Upper lobe of right lung (tissue), 1 donor: ENCODE measurements around the gene FYN. TPM values are rescaled to one million over a fixed set of nuclear protein-coding genes. Genes with fewer than 3 reads are reported as not detected.
A peak's percentile ranks its signal among the peaks of the same experiment; 100 is the strongest.

Experiments used
- ATAC-seq: fragments of 200-7000 bp; cut with Tn5 transposase; one replicate; pipeline ENCODE4 v1.9.1; 2020; ENCODE audit warnings: mild to moderate bottlenecking, moderate library complexity
- DNase-seq: peaks from one replicate; pipeline ENCODE4 v3.0.0-alpha.2; 2020
- H3K27ac ChIP-seq: fragments of 200-600 bp; one replicate; pipeline ENCODE4 v1.8.0; 2022
- H3K27me3 ChIP-seq: fragments of 200-600 bp; one replicate; pipeline ENCODE4 v1.8.0; 2022; ENCODE audit warnings: mild to moderate bottlenecking
- H3K36me3 ChIP-seq: fragments of 200-600 bp; one replicate; pipeline ENCODE4 v1.8.0; 2022
- H3K4me1 ChIP-seq: fragments of 200-600 bp; one replicate; pipeline ENCODE4 v1.8.0; 2022
- H3K4me3 ChIP-seq: fragments of 200-600 bp; one replicate; pipeline ENCODE4 v1.8.0; 2022; ENCODE audit warnings: mild to moderate bottlenecking
- H3K9me3 ChIP-seq: fragments of 200-600 bp; one replicate; pipeline ENCODE4 v1.8.0; 2022
- intact Hi-C: fragments of 100-400 bp; cut with DNase I; formaldehyde crosslinking; loops from one replicate; pipeline ENCODE4 v1.11.0; 2022
- total RNA-seq: library from RNA; stranded (reverse); fragmentation: NEBNext Ultra II Directional; extraction: Animal tissue kit (Norgen Biotek cat#: 25700); gene quantifications from one replicate; pipeline ENCODE4 v1.2.1, GENCODE V29; 2021
- TF ChIP-seq, protein P1 (sequence below): fragments of 200-600 bp; IDR thresholded peaks from one replicate; pipeline ENCODE4 v1.8.0; 2022; ENCODE audit warnings: antibody characterized with exemption
- donor health status: DM: no; HTN: yes; CAD: no; lungs with severe emphysema.

Gene FYN
- total RNA-seq, 1 donor from 2014 or later: 115 TPM

DNA sequence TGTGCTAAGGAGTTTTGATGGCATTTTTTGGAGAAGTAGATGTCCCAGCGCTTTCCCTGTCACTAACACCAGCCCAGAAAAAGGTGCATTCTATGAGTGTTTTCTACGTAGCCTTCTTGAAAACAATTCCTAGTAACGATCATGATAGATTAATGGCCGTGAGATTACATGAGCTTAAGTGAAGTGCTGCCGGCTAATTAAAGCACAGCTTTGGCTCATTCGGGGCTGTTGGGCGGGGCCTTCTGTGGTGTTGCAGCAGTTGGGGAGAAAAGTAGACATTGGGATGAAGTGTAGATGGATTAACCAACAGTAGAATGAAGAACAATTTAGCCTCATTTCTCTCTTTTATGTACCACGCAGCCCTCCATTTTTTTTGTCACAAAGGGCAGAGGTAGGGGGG lies 246.8 kb downstream of the FYN start:
- intact Hi-C loops: no loop called here
- TF ChIP-seq, protein P1, sequence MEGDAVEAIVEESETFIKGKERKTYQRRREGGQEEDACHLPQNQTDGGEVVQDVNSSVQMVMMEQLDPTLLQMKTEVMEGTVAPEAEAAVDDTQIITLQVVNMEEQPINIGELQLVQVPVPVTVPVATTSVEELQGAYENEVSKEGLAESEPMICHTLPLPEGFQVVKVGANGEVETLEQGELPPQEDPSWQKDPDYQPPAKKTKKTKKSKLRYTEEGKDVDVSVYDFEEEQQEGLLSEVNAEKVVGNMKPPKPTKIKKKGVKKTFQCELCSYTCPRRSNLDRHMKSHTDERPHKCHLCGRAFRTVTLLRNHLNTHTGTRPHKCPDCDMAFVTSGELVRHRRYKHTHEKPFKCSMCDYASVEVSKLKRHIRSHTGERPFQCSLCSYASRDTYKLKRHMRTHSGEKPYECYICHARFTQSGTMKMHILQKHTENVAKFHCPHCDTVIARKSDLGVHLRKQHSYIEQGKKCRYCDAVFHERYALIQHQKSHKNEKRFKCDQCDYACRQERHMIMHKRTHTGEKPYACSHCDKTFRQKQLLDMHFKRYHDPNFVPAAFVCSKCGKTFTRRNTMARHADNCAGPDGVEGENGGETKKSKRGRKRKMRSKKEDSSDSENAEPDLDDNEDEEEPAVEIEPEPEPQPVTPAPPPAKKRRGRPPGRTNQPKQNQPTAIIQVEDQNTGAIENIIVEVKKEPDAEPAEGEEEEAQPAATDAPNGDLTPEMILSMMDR: no peak
- Histone ChIP-seq H3K27me3 (no peaks in the 10 kb centered on the region), H3K36me3 (no peaks in the 10 kb centered on the region), H3K4me1 (peaks cover 16% of the 10 kb centered on the region), H3K9me3 (no peaks in the 10 kb centered on the region), H3K4me3 (no peak overlapping the region), H3K27ac (peak overlapping the region; percentile 3)
- ATAC-seq (no peak), DNase-seq (peak; percentile 17)

DNA sequence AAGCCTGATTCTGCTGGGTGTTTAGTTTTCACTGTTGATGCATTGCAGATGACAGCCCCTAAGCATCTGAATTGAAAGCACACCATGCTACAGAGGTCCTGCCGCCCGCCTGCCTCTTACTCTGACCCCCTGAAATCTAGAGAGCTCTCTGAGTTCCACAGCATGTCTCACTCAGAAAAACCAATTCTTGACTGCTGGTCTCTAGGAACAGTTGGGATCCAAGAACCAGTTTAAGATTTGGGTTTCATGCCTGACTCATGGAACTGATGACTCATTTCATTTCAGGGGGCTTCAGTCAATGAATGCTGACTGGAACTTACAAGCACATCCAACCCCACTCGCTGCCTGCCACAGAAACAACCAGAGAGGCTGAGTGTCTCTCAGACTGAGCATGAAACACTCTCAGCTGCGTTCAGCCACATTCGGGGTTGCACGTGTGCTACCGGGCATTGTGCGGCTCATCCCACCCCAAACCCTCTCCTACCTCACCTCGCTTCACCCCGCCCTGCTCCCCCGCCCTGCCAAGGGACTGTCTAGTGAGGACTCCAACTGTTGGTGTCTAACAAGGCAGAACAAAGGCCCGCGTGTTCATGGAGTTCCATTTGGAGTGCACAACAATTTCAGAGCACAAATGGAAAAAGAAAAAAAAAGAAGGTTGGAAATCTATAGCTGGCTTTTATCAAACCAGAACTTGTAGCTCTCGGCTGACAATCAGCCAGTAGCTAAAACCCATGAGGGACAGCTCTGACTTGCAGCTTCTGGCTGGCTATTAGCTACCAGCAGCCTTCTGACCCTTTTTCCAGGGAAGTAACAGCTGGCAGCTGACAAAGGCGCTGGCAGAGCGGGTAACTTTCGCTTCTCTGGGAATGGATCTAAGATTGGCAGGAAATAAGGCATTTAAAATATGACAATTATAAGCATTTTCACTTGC lies 247.5 kb downstream of the FYN start:
- peak; percentile 41 for DNase-seq
- H3K27me3 ChIP-seq: no peaks in the 10 kb centered on the region
- H3K36me3 ChIP-seq: no peaks in the 10 kb centered on the region
- ATAC-seq: peak; percentile 12
- no peak overlapping the region for H3K4me3 ChIP-seq
- intact Hi-C loops: no loop called here
- TF ChIP-seq, protein P1: no peak
- H3K4me1 ChIP-seq: peaks cover 16% of the 10 kb centered on the region
- no peaks in the 10 kb centered on the region for H3K9me3 ChIP-seq
- peak overlapping the region; percentile 3 for H3K27ac ChIP-seq

DNA sequence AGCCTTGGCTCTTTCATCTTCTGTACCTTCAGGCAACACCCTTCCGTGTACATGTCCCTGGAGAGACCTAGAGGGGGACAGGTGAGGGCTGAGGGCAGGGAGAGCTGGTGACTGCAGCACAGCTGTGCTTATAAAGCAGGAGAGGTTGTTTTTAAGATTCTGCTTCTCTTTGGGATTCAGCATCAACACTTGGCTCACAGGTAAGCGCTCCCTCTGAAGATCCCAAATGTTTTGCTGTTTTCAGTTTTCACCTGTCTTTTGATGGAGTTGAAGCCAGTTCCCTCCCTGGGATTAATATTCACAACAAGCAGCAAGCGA lies 248.2 kb downstream of the FYN start:
- no peak overlapping the region for H3K27ac ChIP-seq
- H3K4me3 ChIP-seq: no peak overlapping the region
- DNase-seq (no peak), ATAC-seq (no peak)
- H3K9me3 ChIP-seq: no peaks in the 10 kb centered on the region
- peaks cover 16% of the 10 kb centered on the region for H3K4me1 ChIP-seq
- H3K27me3 ChIP-seq: no peaks in the 10 kb centered on the region
- H3K36me3 ChIP-seq: no peaks in the 10 kb centered on the region
- intact Hi-C loops: no loop called here
- TF ChIP-seq, protein P1: no peak

DNA sequence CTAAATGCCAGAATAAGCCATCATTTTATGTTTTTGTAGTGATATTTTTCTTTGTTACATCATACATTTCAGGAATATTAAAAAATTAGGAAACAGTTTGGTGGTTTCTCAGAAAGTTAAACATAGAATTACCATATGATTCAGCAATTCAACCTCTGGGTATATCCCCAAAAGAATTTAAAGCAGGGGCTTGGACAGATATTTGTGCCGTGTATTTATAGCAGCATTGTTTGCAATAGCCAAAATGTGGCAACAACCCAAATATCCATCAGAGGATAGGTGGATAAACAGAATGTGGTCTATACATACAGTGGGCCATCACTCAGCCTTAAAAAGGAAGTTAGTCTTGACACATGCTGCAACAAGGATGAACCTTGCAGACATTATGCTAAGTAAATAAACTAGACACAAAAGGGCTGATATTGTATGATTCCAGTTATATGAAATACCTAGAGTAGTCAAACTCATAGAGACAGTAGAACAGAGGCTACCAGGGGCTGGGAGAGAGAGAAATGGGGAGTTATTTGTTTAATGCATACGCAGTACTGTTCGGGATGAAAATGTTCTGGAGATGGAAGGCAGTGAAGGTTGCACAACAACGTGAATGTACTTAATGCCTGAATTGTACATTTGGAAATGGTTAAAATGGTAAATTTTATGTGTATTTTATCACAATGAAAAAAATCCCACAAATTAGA lies 248.7 kb downstream of the FYN start:
- Histone ChIP-seq H3K27ac (no peak overlapping the region), H3K9me3 (no peaks in the 10 kb centered on the region), H3K4me1 (peaks cover 16% of the 10 kb centered on the region), H3K4me3 (no peak overlapping the region), H3K27me3 (no peaks in the 10 kb centered on the region), H3K36me3 (no peaks in the 10 kb centered on the region)
- DNase-seq (no peak), ATAC-seq (no peak)
- intact Hi-C loops: no loop called here
- TF ChIP-seq, protein P1: no peak

DNA sequence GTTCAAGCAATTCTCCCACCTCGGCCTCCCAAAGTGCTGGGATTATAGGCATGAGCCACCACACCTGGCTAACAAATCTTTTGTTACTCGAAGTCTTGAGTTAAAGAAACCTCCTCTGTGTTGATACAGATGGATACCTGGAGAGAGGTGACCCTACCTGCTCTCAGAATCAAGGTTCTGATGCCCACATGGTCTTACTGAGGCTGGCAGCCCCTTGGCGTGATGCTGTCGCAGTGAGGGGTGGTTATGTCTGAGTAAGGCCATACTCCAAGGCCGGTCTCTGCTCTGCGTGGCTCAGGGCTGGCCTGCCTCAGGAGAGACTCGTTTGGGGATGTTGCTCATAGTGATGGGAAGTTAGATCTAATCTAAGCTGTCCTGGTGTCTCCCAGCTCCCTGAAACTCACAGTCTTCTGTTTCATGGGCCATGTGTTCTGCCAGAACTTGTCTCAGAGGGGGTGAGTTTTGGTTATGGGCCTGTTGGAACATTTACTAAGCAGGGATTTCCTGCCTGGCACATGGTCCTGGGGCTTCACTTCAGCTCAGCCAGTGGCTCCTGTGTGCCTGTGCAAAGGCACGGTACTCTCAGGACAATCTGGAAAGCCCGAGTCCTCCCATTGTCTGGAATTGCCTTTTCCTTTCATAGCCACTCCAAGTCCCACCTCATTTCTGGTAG lies 250.1 kb downstream of the FYN start:
- intact Hi-C loops: no loop called here
- H3K9me3 ChIP-seq: no peaks in the 10 kb centered on the region
- no peak overlapping the region for H3K4me3 ChIP-seq
- TF ChIP-seq, protein P1: no peak
- DNase-seq (peak; percentile 35), ATAC-seq (peak; percentile 37)
- no peaks in the 10 kb centered on the region for H3K27me3 ChIP-seq
- H3K27ac ChIP-seq: no peak overlapping the region
- H3K36me3 ChIP-seq: no peaks in the 10 kb centered on the region
- peaks cover 16% of the 10 kb centered on the region for H3K4me1 ChIP-seq
